ENCODE results near the gene RASA2. TPM values are rescaled to one million over a fixed set of nuclear protein-coding genes. Genes with fewer than 3 reads are reported as not detected.
A peak's percentile ranks its signal among the peaks of the same experiment; 100 is the strongest.
"Not testable (repeated sequence)": the region's sequence is repeated elsewhere in the genome, so short reads cannot be mapped to it uniquely, and the experiment has no call there.

Gene RASA2
- total and polyA plus RNA-seq, 12 donors: 1.4 to 7.7 (median 5.1) TPM

GRCh38 chr3:141491929-141492328 lies 5.1 kb downstream of the RASA2 start:
- Histone ChIP-seq H3K4me1 (peaks cover 0 to 52% (median 11%) of the 10 kb centered on the region in 9 donors), H3K27me3 (no peaks in the 10 kb centered on the region), H3K27ac (no peak overlapping the region), H3K4me3 (no peak overlapping the region), H3K36me3 (no peaks in the 10 kb centered on the region), H3K9me3 (no peaks in the 10 kb centered on the region)
- DNase-seq (no peak), ATAC-seq (no peak)
- intact Hi-C loops (cut with DNase I): no loop called here
- 75 to 78% methylated on average over 1 of the region's 1 CpG for WGBS, 2 donors
- TF ChIP-seq CTCF (IDR thresholded peaks at IDR 0.05): no peak

GRCh38 chr3:141493184-141493583 lies 6.4 kb downstream of the RASA2 start:
- H3K4me3 ChIP-seq: no peak overlapping the region
- DNase-seq: no peak
- H3K27ac ChIP-seq: no peak overlapping the region
- no peak for TF ChIP-seq CTCF (IDR thresholded peaks at IDR 0.05)
- H3K36me3 ChIP-seq: no peaks in the 10 kb centered on the region
- H3K9me3 ChIP-seq: no peaks in the 10 kb centered on the region
- H3K4me1 ChIP-seq: peaks cover 0 to 52% (median 15%) of the 10 kb centered on the region in 9 donors
- intact Hi-C loops (cut with DNase I): no loop called here
- H3K27me3 ChIP-seq: no peaks in the 10 kb centered on the region
- no peak for ATAC-seq
- WGBS, 2 donors: 79 to 84% methylated on average over 1 of the region's 1 CpG

- H3K9me3 ChIP-seq; intact Hi-C loops (cut with DNase I); H3K4me3 ChIP-seq; DNase-seq; H3K27ac ChIP-seq; ATAC-seq; H3K27me3 ChIP-seq; H3K36me3 ChIP-seq: not testable (repeated sequence)
- WGBS, 2 donors: 61 to 62% methylated on average over 4 of the region's 4 CpGs
- peaks cover 0 to 54% (median 12%) of the 10 kb centered on the region in 9 donors for H3K4me1 ChIP-seq
Observed at GRCh38 chr3:141497589-141497988, 10.8 kb downstream of the RASA2 start.

- TF ChIP-seq CTCF (IDR thresholded peaks at IDR 0.05): no peak
- peak; percentile 28 to 87 (median 70) for ATAC-seq
- Histone ChIP-seq H3K4me3 (peak overlapping the region in 1 of 10 donors; percentile 36), H3K4me1 (peaks cover 0 to 47% (median 12%) of the 10 kb centered on the region in 9 donors), H3K36me3 (peaks cover 0 to 10% (median 0%) of the 10 kb centered on the region in 9 donors), H3K27me3 (no peaks in the 10 kb centered on the region), H3K9me3 (peaks cover 0 to 4% (median 0%) of the 10 kb centered on the region in 11 donors), H3K27ac (peak overlapping the region in 5 of 10 donors; percentile 0 to 87 (median 16))
- peak in 1 of 2 donors; percentile 37 for DNase-seq
- intact Hi-C loops (cut with DNase I): no loop called here
- 71 to 78% methylated on average over 6 of the region's 6 CpGs for WGBS, 2 donors
Observed at GRCh38 chr3:141498598-141499223, 11.9 kb downstream of the RASA2 start.

- Histone ChIP-seq H3K4me1 (peaks cover 0 to 47% (median 12%) of the 10 kb centered on the region in 9 donors), H3K4me3 (peak overlapping the region in 1 of 10 donors; percentile 36), H3K9me3 (peaks cover 0 to 4% (median 0%) of the 10 kb centered on the region in 11 donors), H3K27ac (peak overlapping the region in 4 of 10 donors; percentile 0 to 87 (median 29)), H3K27me3 (no peaks in the 10 kb centered on the region), H3K36me3 (peaks cover 0 to 13% (median 0%) of the 10 kb centered on the region in 9 donors)
- intact Hi-C loops (cut with DNase I): no loop called here
- ATAC-seq (no peak), DNase-seq (no peak)
- 95 to 97% methylated on average over 4 of the region's 4 CpGs for WGBS, 2 donors
- no peak for TF ChIP-seq CTCF (IDR thresholded peaks at IDR 0.05)
Observed at GRCh38 chr3:141499284-141499683, 12.5 kb downstream of the RASA2 start.

All from heart right ventricle (tissue), 16 donors.